Activated CD4-positive, CD25-positive, alpha-beta regulatory T cell treated with anti-CD3 and anti-CD28 coated beads, Interleukin-2, amount 50 U/mL, for 24 hours (primary cell): ENCODE results near the gene TMPRSS7.
A peak's percentile ranks its signal among the peaks of the same experiment; 100 is the strongest.
"Not testable (repeated sequence)": the region's sequence is repeated elsewhere in the genome, so short reads cannot be mapped to it uniquely, and the experiment has no call there.

Experiments
- ATAC-seq, 2 donors: fragments of 150-1000 bp; cut with Tn5 transposase; one replicate each; pipeline ENCODE4 v1.10.0; 2021; ENCODE audit warnings: mild to moderate bottlenecking in 1 of 2, moderate library complexity in 1 of 2

The TMPRSS7 gene

GRCh38 chr3:112012205-112012992 is 22.1 kb upstream of the TMPRSS7 start:
- no peak for ATAC-seq

- ATAC-seq, result peak; percentile 67 to 81
These were observed 21.3 kb upstream of the TMPRSS7 start for GRCh38 chr3:112013058-112013783.

GRCh38 chr3:112013784-112014143 is 20.8 kb upstream of the TMPRSS7 start:
- ATAC-seq, result no peak

- no peak for ATAC-seq
These were observed 17.4 kb upstream of the TMPRSS7 start for GRCh38 chr3:112017091-112017490.

- no peak for ATAC-seq
These were observed 15.8 kb upstream of the TMPRSS7 start for GRCh38 chr3:112018712-112019111.

- ATAC-seq, result no peak
These were observed 14.8 kb upstream of the TMPRSS7 start for GRCh38 chr3:112019716-112020115.

GRCh38 chr3:112020674-112021085 is 13.9 kb upstream of the TMPRSS7 start:
- no peak for ATAC-seq

- ATAC-seq, result no peak
These were observed 7.4 kb upstream of the TMPRSS7 start for GRCh38 chr3:112027142-112027541.

- ATAC-seq, result no peak
These were observed 6.7 kb upstream of the TMPRSS7 start for GRCh38 chr3:112027826-112028225.

GRCh38 chr3:112030901-112031300 is 3.6 kb upstream of the TMPRSS7 start:
- no peak for ATAC-seq

- no peak for ATAC-seq
These were observed 2.3 kb upstream of the TMPRSS7 start for GRCh38 chr3:112032098-112032731.

- no peak for ATAC-seq
These were observed 705 bp downstream of the TMPRSS7 start for GRCh38 chr3:112035241-112035640.

GRCh38 chr3:112037194-112037593 is 2.7 kb downstream of the TMPRSS7 start:
- ATAC-seq, result not testable (repeated sequence)

GRCh38 chr3:112038863-112039262 is 4.3 kb downstream of the TMPRSS7 start:
- no peak for ATAC-seq

GRCh38 chr3:112041321-112041720 is 6.8 kb downstream of the TMPRSS7 start:
- no peak for ATAC-seq

GRCh38 chr3:112042842-112043280 is 8.3 kb downstream of the TMPRSS7 start:
- ATAC-seq, result no peak

- peak; percentile 80 to 88 for ATAC-seq
These were observed 9.2 kb downstream of the TMPRSS7 start for GRCh38 chr3:112043621-112044201.

GRCh38 chr3:112046599-112046998 is 12.1 kb downstream of the TMPRSS7 start:
- ATAC-seq, result no peak

- ATAC-seq, result no peak
These were observed 12.7 kb downstream of the TMPRSS7 start for GRCh38 chr3:112047264-112047663.

- no peak for ATAC-seq
These were observed 14.4 kb downstream of the TMPRSS7 start for GRCh38 chr3:112048911-112049310.

GRCh38 chr3:112053229-112053628 is 18.7 kb downstream of the TMPRSS7 start:
- no peak for ATAC-seq

- peak; percentile 94 for ATAC-seq
These were observed 22.0 kb downstream of the TMPRSS7 start for GRCh38 chr3:112056451-112056929.

- no peak for ATAC-seq
These were observed 25.0 kb downstream of the TMPRSS7 start for GRCh38 chr3:112059497-112059896.
